Spleen (tissue), 11 donors: ENCODE data around the gene PAFAH2. TPM values are rescaled to one million over a fixed set of nuclear protein-coding genes. Genes with fewer than 3 reads are reported as not detected.
A peak's percentile ranks its signal among the peaks of the same experiment; 100 is the strongest.

Source experiments
- DNase-seq: peaks from one replicate; pipeline ENCODE4 v3.0.0-alpha.2; 2020
- H3K27ac ChIP-seq, 8 donors: fragments of 200-600 bp; sonication (generic) in 7 of 8; 1 replicate in 4 of 8; 2 replicates in 4 of 8; pipeline versions ENCODE4 v1.5.0 to v1.8.0; 2016 to 2021; ENCODE audit warnings: inconsistent platforms in 4 of 8, mild to moderate bottlenecking in 4 of 8, moderate library complexity in 1 of 8
- H3K27me3 ChIP-seq, 7 donors: fragments of 200-600 bp; sonication (generic) in 6 of 7; replicated peaks in 1 of 7; 1 replicate in 4 of 7; 2 replicates in 3 of 7; pipeline versions ENCODE4 v1.5.0 to v1.8.0; 2016 to 2021; ENCODE audit warnings: inconsistent platforms in 3 of 7, mild to moderate bottlenecking in 1 of 7
- H3K36me3 ChIP-seq, 6 donors: fragments of 200-600 bp; sonication (generic) in 5 of 6; 1 replicate in 4 of 6; 2 replicates in 2 of 6; pipeline versions ENCODE4 v1.5.0 to v1.8.0; 2016 to 2021; ENCODE audit warnings: inconsistent platforms in 2 of 6
- H3K4me1 ChIP-seq, 6 donors: fragments of 200-600 bp; sonication (generic) in 5 of 6; 1 replicate in 3 of 6; 2 replicates in 3 of 6; pipeline versions ENCODE4 v1.5.0 to v1.8.0; 2016 to 2021; ENCODE audit warnings: inconsistent platforms in 3 of 6
- H3K4me3 ChIP-seq, 8 donors: fragments of 200-600 bp; sonication (generic) in 7 of 8; 1 replicate in 4 of 8; 2 replicates in 4 of 8; pipeline versions ENCODE4 v1.5.0 to v1.8.0; 2016 to 2021; ENCODE audit warnings: inconsistent platforms in 4 of 8, mild to moderate bottlenecking in 4 of 8, moderate library complexity in 2 of 8
- H3K9me3 ChIP-seq, 8 donors: fragments of 200-600 bp; sonication (generic) in 7 of 8; 1 replicate in 4 of 8; 2 replicates in 4 of 8; pipeline versions ENCODE4 v1.5.0 to v1.8.0; 2016 to 2021; ENCODE audit warnings: inconsistent platforms in 4 of 8
- CTCF ChIP-seq, 11 experiments: fragments of 200-600 bp in 7 of 11; fragments of 450-650 bp in 4 of 11; sonication (generic) in 4 of 11; IDR thresholded peaks in 8 of 11; conservative IDR thresholded peaks in 3 of 11; 1 replicate in 7 of 11; 2 replicates in 4 of 11; pipeline versions ENCODE4 v1.4.0 to v1.8.0; 2016 to 2021; ENCODE audit warnings: antibody characterized with exemption in 11 of 11, inconsistent platforms in 4 of 11, mild to moderate bottlenecking in 1 of 11
- POLR2A ChIP-seq, 3 donors: fragments of 450-650 bp; IDR thresholded peaks; one replicate each; pipeline ENCODE4 v1.5.1; 2017; ENCODE audit warnings: antibody characterized with exemption in 3 of 3, mild to moderate bottlenecking in 1 of 3
- POLR2AphosphoS5 ChIP-seq, 3 donors: sonication (generic); formaldehyde crosslinking; IDR thresholded peaks; one replicate each; pipeline ENCODE4 v1.5.1; 2017; ENCODE audit warnings: antibody characterized with exemption in 3 of 3
- WGBS, 5 donors: extraction: QIAGEN DNeasy Blood & Tissue Kit in 3 of 5; methylation state at CpG; one replicate each; pipeline versions ENCODE4 v1.1.5 to v1.1.7; 2013 to 2018; 5-methylcytosine and 5-hydroxymethylcytosine counted together
- intact Hi-C: fragments of 100-400 bp; cut with DNase I; formaldehyde crosslinking; loops from one replicate; pipeline ENCODE4 v1.15.0; 2023; ENCODE audit warnings: low total_unique reads
- polyA plus RNA-seq, 3 donors: library from polyadenylated mRNA; stranded (reverse); fragments of 200-250 nt; gene quantifications; one replicate each; pipeline ENCODE4 v1.2.1, GENCODE V29; 2013
- total RNA-seq, 7 donors: library from RNA; depleted of rRNA in 3 of 7; stranded (reverse); fragments of >200 nt in 3 of 7; fragmentation: NEBNext Ultra II Directional in 4 of 7; extraction: Animal tissue kit (Norgen Biotek cat#: 25700) in 4 of 7; gene quantifications; one replicate each; pipeline versions ENCODE4 v1.1.0 to v1.2.1, GENCODE V29; 2016 to 2021
- donor health status: healthy with polysubstance abuse.
- donor health status: DM: no; HTN: no; CAD: no; lungs with moderate emphysema.
- donor health status: DM: no; HTN: no; CAD: no.
- donor health status: Bipolar disorder and iron deficiency.
- donor health status: healthy.
- donor health status: DM: no; HTN: no; CAD: no.
- donor health status: DM: yes; HTN: yes; CAD: no.

Gene PAFAH2
- total and polyA plus RNA-seq, 10 donors: 3.9 to 19.7 (median 13.6) TPM

GRCh38 chr1:26037904-26038303 is 40.0 kb upstream of the PAFAH2 start:
- 76 to 90% (median 80%) methylated on average over 4 to 6 of the region's 6 CpGs for WGBS, 5 donors
- H3K27me3 ChIP-seq: peaks cover 0 to 48% (median 7%) of the 10 kb centered on the region in 7 donors
- intact Hi-C loops: loop anchor here (10.0 kb wide), 1 partner anchor 107 kb away; no protein-coding TSS in a partner anchor

GRCh38 chr1:26036756-26037281 is 39.0 kb upstream of the PAFAH2 start:
- H3K36me3 ChIP-seq: no peaks in the 10 kb centered on the region
- intact Hi-C loops: loop anchor here (10.0 kb wide), 1 partner anchor 108 kb away; no protein-coding TSS in a partner anchor
- H3K4me3 ChIP-seq: no peak overlapping the region
- H3K27ac ChIP-seq: peak overlapping the region in 1 of 8 donors; percentile 89
- H3K4me1 ChIP-seq: peaks cover 6 to 22% (median 15%) of the 10 kb centered on the region in 6 donors
- TF ChIP-seq POLR2A (IDR thresholded peaks at IDR 0.05) (no peak), POLR2AphosphoS5 (IDR thresholded peaks at IDR 0.05) (no peak), CTCF (IDR thresholded peaks at IDR 0.05 in 8 of 11, conservative IDR thresholded peaks at IDR 0.05 in 3 of 11) (no peak)
- no peak for DNase-seq
- WGBS, 5 donors: 58 to 83% (median 76%) methylated on average over 10 to 11 of the region's 11 CpGs
- no peaks in the 10 kb centered on the region for H3K9me3 ChIP-seq
- H3K27me3 ChIP-seq: peaks cover 0 to 37% (median 4%) of the 10 kb centered on the region in 7 donors

More at GRCh38 chr1:26037904-26038303, 40.0 kb upstream of the PAFAH2 start:
- DNase-seq: no peak
- peaks cover 6 to 22% (median 15%) of the 10 kb centered on the region in 6 donors for H3K4me1 ChIP-seq
- no peak overlapping the region for H3K4me3 ChIP-seq
- TF ChIP-seq POLR2A (IDR thresholded peaks at IDR 0.05) (no peak), CTCF (IDR thresholded peaks at IDR 0.05 in 8 of 11, conservative IDR thresholded peaks at IDR 0.05 in 3 of 11) (no peak), POLR2AphosphoS5 (IDR thresholded peaks at IDR 0.05) (no peak)
- H3K9me3 ChIP-seq: no peaks in the 10 kb centered on the region
- H3K27ac ChIP-seq: no peak overlapping the region
- no peaks in the 10 kb centered on the region for H3K36me3 ChIP-seq

- TF ChIP-seq POLR2A (IDR thresholded peaks at IDR 0.05) (no peak), POLR2AphosphoS5 (IDR thresholded peaks at IDR 0.05) (peak in 1 of 3 donors; percentile 53), CTCF (IDR thresholded peaks at IDR 0.05 in 8 of 11, conservative IDR thresholded peaks at IDR 0.05 in 3 of 11) (peak; percentile 98 to 100 (median 99))
- intact Hi-C loops: loop anchor here (10.0 kb wide), 1 partner anchor 109 kb away; no protein-coding TSS in a partner anchor
- Histone ChIP-seq H3K27me3 (peaks cover 0 to 31% (median under 1%) of the 10 kb centered on the region in 7 donors), H3K9me3 (no peaks in the 10 kb centered on the region), H3K36me3 (no peaks in the 10 kb centered on the region), H3K4me3 (peak overlapping the region; percentile 69 to 97 (median 84)), H3K27ac (peak overlapping the region; percentile 80 to 92 (median 86)), H3K4me1 (peaks cover 6 to 22% (median 15%) of the 10 kb centered on the region in 6 donors)
- 11 to 15% (median 12%) methylated on average over 33 to 39 of the region's 39 CpGs for WGBS, 5 donors
- peak; percentile 95 for DNase-seq
Measured at GRCh38 chr1:26035959-26036755, 38.3 kb upstream of the PAFAH2 start.
